Ovary (tissue), 3 donors: ENCODE results near the gene RNF123.

ENCODE experiments used
- CTCF ChIP-seq, 3 donors: fragments of 450-650 bp in 2 of 3; fragments of 200-600 bp in 1 of 3; IDR thresholded peaks; one replicate each; pipeline versions ENCODE4 v1.5.1 to v1.8.0; 2016 to 2022; ENCODE audit warnings: antibody characterized with exemption in 3 of 3, mild to moderate bottlenecking in 1 of 3
- EP300 ChIP-seq: sonication (generic); formaldehyde crosslinking; IDR thresholded peaks from one replicate; pipeline ENCODE4 v1.6.1; 2017; ENCODE audit warnings: antibody characterized with exemption
- POLR2A ChIP-seq: fragments of 450-650 bp; IDR thresholded peaks from one replicate; pipeline ENCODE4 v1.6.1; 2017; ENCODE audit warnings: antibody characterized with exemption, mild to moderate bottlenecking, moderate library complexity
- donor health status: DM: no; HTN: no; CAD: no.

- TF ChIP-seq POLR2A (no peak), CTCF (IDR thresholded peaks at IDR 0.05) (no peak), EP300 (no peak)
These were observed 37.0 kb upstream of the RNF123 start for GRCh38 chr3:49652218-49652902.
